SK-MEL-5 (cell line): ENCODE data around the gene MSMO1. TPM values are rescaled to one million over a fixed set of nuclear protein-coding genes. Genes with fewer than 3 reads are reported as not detected.
"Not testable (repeated sequence)": the region's sequence is repeated elsewhere in the genome, so short reads cannot be mapped to it uniquely, and the experiment has no call there.

Experiments used
- DNase-seq: peaks from one replicate; pipeline ENCODE4 v3.0.0-alpha.2; 2016; ENCODE audit warnings: low read depth, low spot score
- in situ Hi-C: cut with HindIII; loops from 2 replicates; pipeline ENCODE4 v1.10.0; 2016; ENCODE audit warnings: low sequenced_read_pairs, high pct_unique_total_duplicates, low pct_unique_long_range_greater_than_20kb
- total RNA-seq: library from RNA; depleted of rRNA; stranded (reverse); fragments of >200 nt; shearing (Covaris generic); gene quantifications from 2 replicates; pipeline ENCODE4 v1.2.3, GENCODE V29; 2014

MSMO1 gene
- total RNA-seq, 1 experiment from 2014 or later: 89.5 TPM

DNA sequence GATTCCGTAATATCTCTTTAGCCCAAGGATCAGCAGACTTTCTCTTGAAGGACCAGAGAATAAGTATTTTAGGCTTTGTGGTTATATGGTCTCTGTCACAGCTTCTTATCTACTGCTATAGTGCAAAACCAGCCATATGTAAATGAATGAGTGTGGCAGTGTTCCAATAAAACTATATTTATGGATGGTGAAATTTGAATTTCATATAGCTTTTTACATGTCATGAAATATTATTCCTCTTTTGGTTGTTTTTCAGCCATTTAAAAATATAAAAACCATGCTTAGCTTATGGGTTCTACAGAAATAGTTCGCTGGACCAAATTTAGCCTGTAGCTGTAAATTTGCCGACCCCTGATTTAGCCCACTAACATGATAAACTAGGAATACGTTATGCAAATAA is 18.0 kb upstream of the MSMO1 start:
- in situ Hi-C loops: no loop called here
- no peak for DNase-seq

GRCh38 chr4:165312506-165312905 is 15.0 kb upstream of the MSMO1 start:
- DNase-seq: no peak
- in situ Hi-C loops: no loop called here

DNA sequence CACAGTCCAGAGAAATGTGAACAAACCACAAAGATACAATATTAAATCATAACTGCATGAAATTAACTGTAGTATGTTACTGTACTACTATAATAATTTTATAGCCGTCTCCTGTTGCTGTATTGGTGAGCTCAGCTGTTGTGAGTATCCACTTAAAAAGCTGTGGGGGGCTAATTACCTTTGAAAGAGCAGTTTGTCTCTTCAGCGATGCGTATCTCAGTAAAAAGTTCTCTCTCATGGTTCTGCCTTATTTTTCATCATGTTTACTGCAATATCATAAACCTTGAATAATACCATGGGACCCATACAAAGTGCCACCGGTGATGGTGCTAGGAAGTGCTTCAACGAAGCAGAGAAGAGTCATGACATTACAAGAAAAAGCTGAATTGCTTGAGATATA is 8.4 kb upstream of the MSMO1 start:
- in situ Hi-C loops: no loop called here

DNA sequence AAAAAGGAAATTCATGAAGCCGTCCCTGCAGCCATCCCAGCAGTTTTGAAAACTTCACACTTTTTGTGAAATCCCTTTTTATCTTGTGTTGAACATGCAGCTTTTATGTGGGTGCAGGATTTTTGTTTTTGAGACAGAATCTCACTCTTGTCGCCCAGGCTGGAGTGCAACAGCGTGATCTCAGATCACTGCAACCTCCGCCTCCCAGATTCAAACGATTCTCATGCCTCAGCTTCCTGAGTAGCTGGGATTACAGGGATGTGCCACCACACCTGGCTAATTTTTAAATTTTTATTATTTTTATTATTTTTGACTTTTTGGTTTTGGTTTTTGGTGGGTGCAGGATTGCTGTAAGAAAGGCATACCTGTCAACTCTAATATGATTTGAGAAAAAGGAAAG is 8.0 kb upstream of the MSMO1 start:
- no peak for DNase-seq
- in situ Hi-C loops: no loop called here

More for the DNA sequence above, 8.4 kb upstream of the MSMO1 start:
- DNase-seq: no peak

DNA sequence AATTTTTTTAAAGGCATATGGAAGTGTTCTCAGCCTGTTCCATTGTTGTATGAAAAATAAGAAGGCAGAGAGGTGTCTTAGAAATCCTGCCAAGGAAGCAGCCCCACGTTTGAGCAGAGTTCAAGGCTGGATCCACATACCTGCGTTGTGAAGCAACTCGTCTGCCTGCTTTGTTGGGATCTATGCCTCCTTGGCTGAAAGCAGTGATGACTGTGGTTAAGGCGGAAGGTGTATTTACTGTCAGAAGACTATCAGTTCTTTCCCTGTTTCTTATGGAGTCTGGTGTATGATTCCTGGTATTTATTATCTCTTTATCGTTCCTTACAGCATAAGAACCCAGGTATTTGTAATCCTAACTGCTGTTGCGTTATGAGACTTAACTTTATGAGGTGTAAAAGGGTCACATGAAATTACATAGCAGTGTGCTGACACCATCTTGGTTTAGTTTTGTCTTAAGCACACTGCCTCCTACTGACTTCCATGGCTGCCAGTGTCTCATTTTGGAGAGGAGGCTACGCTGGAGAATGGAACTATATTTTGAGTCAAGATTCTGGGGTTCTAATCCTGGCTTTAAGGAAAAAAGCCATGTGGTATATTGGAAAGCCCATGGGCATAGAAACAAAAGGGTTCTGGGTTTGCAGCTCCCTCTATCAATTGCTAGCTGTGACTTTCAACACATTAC is 3.1 kb upstream of the MSMO1 start:
- DNase-seq: no peak
- in situ Hi-C loops: no loop called here

DNA sequence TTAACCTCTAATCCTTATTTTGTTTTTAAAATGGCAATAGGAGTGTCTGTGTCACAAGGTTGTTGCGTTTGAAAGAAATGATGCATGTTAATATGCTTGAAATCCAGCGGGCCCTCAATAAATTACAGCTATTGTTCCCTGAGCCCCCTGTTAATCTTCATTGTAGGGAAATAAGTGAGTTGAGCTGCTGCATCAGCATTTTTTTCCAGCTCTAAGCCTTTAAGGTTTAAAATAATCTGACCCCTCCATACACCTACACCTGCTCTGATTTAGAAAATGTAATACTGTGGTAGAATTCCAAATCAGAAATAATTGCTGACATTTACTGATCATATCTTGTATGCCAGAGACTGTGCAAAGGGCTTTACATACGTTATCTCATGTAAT is 2.6 kb upstream of the MSMO1 start:
- no peak for DNase-seq
- in situ Hi-C loops: no loop called here

GRCh38 chr4:165325732-165326512 is 1.5 kb upstream of the MSMO1 start:
- DNase-seq: no peak
- in situ Hi-C loops: no loop called here

DNA sequence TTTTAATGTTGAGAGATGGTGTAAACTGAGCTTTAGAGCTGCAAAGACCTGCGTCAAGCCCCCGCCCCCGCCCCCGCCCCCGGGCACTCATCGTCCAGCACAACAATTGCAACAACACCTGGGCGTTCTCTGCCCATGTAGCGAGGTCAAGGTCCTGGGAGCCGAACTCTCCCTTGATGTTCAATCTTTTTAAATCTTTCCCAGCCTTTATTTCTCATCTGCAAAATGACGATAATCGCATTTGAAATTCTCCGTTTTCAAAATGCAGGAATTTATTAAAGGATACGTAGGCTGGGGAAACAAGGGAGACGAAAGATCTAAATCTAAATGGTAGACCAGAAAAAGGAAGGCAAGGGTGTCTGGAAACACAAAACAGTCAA is 648 bp upstream of the MSMO1 start:
- DNase-seq: no peak

DNA sequence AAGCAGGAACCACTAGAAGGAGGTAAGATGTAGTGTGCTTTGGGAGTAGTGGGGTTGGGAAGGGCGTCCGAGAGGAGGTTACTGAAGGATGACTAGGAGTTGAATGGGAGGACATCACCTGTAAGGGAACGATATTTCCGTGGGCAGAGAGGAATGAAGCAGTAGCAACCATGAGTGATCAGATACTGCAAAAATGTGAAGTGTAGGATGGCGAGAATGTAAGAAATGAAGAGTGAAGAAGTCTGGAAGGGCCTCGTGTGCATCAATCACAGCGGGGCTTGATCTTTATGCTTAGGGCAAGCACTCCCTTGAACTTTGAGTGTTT is 594 bp downstream of the MSMO1 start:
- DNase-seq: no peak
- in situ Hi-C loops: no loop called here

More for the DNA sequence above, 648 bp upstream of the MSMO1 start:
- in situ Hi-C loops: no loop called here

DNA sequence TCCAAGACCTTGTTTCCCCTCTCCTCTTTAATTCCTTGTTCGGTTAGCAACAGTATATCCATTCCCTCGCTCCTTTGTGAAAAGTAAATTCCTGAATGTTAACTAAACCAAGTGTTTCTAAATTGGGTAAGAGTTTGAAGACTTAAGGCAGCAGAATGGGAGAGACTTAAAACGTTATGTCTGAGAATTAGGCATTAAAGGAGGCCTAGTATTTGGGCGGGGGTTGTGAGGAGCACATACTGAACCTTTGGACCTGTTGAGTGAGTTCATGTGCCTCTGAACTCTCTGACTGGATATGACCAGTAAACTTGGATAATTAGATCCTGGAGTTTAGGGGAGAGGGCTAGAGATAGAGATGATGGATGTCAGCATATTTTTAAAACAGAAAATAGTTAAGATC is 1.2 kb downstream of the MSMO1 start:
- DNase-seq: no peak
- in situ Hi-C loops: no loop called here

DNA sequence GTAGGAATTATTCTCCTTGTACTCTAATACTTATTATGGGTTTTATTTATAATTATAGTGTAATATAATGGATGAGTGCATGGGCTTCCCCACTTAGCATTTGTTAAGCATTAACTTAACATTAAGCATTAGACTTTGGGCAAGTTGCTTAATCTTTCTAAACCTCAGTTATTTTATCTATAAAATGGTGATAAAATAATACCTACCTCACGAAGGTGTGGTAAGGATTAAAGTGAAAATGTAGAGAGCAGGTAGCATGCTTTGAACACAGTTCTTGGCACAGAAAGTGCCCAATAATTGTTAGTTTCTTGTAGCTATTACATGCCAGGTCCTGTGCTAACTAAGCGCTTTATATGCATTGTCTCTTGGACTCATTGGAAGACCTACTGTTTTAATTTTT is 2.6 kb downstream of the MSMO1 start:
- DNase-seq: no peak
- in situ Hi-C loops: no loop called here

DNA sequence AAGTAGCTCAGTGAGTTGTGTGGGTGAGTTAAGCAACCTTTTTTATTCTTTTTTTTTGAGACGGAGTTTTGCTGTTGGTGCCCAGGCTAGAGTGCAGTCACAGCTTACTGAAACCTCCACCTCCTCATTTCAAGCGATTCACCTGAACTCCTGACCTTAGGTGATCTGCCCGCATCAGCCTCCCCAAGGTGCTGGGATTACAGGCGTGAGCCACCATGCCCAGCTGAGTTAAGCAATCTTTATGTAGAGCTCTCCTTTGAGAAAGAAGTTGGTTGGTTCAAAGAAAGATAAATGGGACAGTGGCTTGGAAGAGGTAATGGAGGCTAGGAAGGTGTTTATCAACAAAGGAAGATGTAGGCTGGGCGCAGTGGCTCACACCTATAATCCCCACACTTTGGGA is 3.2 kb downstream of the MSMO1 start:
- in situ Hi-C loops: no loop called here
- no peak for DNase-seq

DNA sequence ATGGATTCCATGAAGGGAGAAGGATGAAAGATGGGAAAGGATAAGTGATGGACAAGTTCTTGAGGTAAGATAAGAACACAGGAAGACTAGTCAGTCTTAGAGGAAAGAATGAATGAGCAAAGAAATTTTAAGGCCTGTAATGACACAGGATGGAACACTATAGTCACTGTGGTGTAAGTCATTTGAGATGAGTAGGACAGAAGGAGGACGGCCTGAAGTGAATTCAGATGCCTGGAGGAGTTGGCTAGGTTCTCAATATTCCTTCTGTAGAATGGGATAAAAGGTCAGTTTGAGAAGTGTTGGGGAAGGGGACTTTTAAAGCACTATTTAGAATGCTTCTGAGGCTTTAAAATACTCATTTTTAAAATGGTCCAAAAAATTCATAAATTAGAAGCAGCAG is 3.9 kb downstream of the MSMO1 start:
- DNase-seq: no peak
- in situ Hi-C loops: no loop called here

- DNase-seq: no peak
- in situ Hi-C loops: no loop called here
Measured at GRCh38 chr4:165331823-165332222, 4.4 kb downstream of the MSMO1 start.

DNA sequence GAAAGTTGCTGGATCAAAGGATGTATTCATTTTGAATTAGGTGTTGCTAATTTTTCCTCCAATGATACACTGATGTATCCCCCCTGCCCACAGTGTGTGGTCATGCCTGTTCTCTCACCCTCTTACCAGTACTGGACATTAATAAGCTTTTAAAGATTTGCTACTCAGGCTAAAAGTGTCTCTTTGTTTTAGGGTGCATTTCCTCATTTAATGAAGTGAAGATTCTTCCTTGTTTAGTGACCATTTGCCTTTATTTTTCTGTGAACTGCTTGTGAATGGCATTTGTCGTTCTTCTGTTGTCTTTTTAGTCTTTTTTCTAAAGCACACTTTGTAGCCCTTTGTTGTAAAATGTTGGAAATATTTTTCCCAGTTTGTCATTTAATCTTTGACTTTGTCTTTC is 5.0 kb downstream of the MSMO1 start:
- in situ Hi-C loops: no loop called here

GRCh38 chr4:165335163-165335703 is 7.8 kb downstream of the MSMO1 start:
- no peak for DNase-seq
- in situ Hi-C loops: no loop called here

More for the DNA sequence above, 5.0 kb downstream of the MSMO1 start:
- no peak for DNase-seq

GRCh38 chr4:165336743-165337142 is 9.3 kb downstream of the MSMO1 start:
- in situ Hi-C loops: no loop called here
- no peak for DNase-seq

DNA sequence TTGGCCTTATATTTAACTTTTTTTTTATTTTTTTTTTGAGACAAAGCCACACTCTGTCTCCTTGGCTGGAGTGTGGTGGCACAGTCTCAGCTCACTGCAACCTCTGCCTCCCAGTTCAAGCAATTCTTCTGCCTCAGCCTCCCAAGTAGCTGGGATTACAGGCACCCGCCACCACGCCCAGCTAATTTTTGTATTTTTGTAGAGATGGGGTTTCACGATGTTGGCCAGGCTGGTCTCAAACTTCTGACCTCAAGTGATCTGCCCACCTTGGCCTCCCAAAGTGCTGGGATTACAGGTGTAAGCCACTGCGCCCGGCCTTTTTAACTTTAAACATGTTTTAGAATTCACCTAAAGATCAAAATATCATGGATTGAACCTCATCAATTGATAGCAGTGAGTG is 14.9 kb downstream of the MSMO1 start:
- in situ Hi-C loops, DNase-seq: not testable (repeated sequence)
